Esophagus (tissue), 2 donors: ENCODE data around the gene SLC13A1. TPM values are rescaled to one million over a fixed set of nuclear protein-coding genes. Genes with fewer than 3 reads are reported as not detected.

Source experiments
- H3K27ac ChIP-seq, 2 donors: one replicate each; pipeline ENCODE4 v1.5.1; 2013; ENCODE audit warnings: low read depth in 2 of 2, mild to moderate bottlenecking in 2 of 2, inconsistent platforms in 1 of 2, low read length in 1 of 2, moderate library complexity in 1 of 2
- H3K27me3 ChIP-seq, 2 donors: one replicate each; pipeline ENCODE4 v1.6.1; 2013; ENCODE audit warnings: low read length in 2 of 2, control low read depth in 1 of 2, mild to moderate bottlenecking in 1 of 2; ENCODE audit not compliant: insufficient read depth in 2 of 2, control insufficient read depth in 1 of 2
- H3K36me3 ChIP-seq, 2 donors: one replicate each; pipeline ENCODE4 v1.6.1; 2013; ENCODE audit warnings: low read length in 1 of 2; ENCODE audit not compliant: control insufficient read depth in 2 of 2, insufficient read depth in 2 of 2
- H3K4me1 ChIP-seq, 2 donors: one replicate each; pipeline ENCODE4 v1.6.1; 2013; ENCODE audit warnings: low read length in 1 of 2; ENCODE audit not compliant: control insufficient read depth in 2 of 2, insufficient read depth in 2 of 2
- H3K4me3 ChIP-seq, 2 donors: one replicate each; pipeline ENCODE4 v1.5.1; 2013; ENCODE audit warnings: low read length in 2 of 2, mild to moderate bottlenecking in 2 of 2, low read depth in 1 of 2, moderate library complexity in 1 of 2
- H3K9me3 ChIP-seq, 2 donors: one replicate each; pipeline ENCODE4 v1.6.1; 2013; ENCODE audit warnings: mild to moderate bottlenecking in 2 of 2, low read depth in 1 of 2, low read length in 1 of 2, moderate library complexity in 1 of 2; ENCODE audit not compliant: control insufficient read depth in 2 of 2, insufficient read depth in 1 of 2
- WGBS, 2 donors: extraction: QIAGEN DNeasy Blood & Tissue Kit; methylation state at CpG; one replicate each; pipeline ENCODE4 v1.1.7; 2013; 5-methylcytosine and 5-hydroxymethylcytosine counted together
- polyA plus RNA-seq, 2 donors: library from polyadenylated mRNA; stranded (reverse); fragments of 200-250 nt; gene quantifications; one replicate each; pipeline ENCODE4 v1.2.3, GENCODE V29; 2013
- donor health status: healthy with polysubstance abuse.
- donor health status: Bipolar disorder and iron deficiency.

SLC13A1 gene
- polyA plus RNA-seq, 2 donors: not detected

DNA sequence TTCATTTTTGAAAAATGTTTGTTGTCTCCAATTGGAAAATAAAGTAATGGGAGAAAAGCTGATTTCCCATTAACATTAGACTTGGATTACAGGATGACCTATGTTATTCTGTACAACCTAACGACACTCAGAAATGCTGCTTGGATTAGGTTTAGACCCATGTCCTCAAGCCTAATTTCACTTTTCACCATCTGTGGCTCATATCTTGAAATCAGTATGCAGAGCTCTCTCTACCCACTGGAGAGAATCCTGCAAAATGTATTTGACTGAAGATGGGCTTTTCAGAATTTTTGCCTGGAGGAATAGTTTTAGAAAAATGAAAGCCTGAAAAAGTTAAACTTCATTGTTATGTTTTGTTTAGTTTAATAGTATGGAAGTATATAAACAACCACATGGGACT lies 63.8 kb downstream of the SLC13A1 start:
- Histone ChIP-seq H3K27ac (no peak overlapping the region), H3K4me3 (no peak overlapping the region), H3K36me3 (no peaks in the 10 kb centered on the region), H3K27me3 (no peaks in the 10 kb centered on the region), H3K9me3 (no peaks in the 10 kb centered on the region), H3K4me1 (no peaks in the 10 kb centered on the region)
- 74 to 81% methylated on average over 1 of the region's 1 CpG for WGBS, 2 donors

DNA sequence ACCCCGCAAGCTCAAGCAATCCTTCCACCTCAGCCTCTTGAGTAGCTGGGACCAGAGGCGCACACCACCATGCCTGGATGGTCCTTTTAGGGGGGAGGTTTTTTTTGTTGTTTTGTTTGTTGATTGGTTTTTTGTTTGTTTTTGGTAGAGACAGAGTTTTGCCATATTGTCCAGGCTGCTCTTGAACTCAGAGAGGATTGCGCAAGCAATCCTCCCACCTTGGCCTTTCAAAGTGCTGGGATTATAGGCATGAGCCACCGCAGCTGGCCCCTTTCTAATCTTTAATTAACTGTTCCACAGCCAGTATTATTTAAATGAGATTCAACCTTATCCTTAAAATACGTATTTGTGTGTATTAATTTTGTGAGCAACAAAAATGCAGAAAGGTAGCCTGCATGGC lies 65.8 kb downstream of the SLC13A1 start:
- no peaks in the 10 kb centered on the region for H3K36me3 ChIP-seq
- WGBS, 2 donors: 87 to 89% methylated on average over 5 of the region's 5 CpGs
- no peaks in the 10 kb centered on the region for H3K4me1 ChIP-seq
- no peaks in the 10 kb centered on the region for H3K27me3 ChIP-seq
- no peaks in the 10 kb centered on the region for H3K9me3 ChIP-seq
- no peak overlapping the region for H3K4me3 ChIP-seq
- H3K27ac ChIP-seq: no peak overlapping the region

DNA sequence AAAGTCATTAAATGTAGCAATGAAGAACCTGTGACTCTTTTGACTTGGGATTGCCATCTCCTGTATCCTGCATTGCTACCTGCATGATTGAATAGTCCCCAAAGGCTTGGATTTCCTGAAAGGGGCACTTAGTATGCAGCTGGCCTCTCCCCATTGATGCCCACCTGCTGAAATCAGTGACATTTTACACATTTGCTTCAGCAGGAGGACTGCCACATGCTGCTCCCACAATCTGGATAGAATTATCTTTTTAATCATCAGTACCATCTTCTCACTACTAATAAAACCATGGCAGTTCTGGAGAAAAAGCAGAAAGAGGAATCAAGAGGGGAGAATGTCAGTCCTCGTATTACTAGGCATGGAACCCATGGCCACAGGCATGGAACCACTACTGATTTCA lies 67.8 kb downstream of the SLC13A1 start:
- Histone ChIP-seq H3K4me3 (no peak overlapping the region), H3K27me3 (no peaks in the 10 kb centered on the region), H3K4me1 (no peaks in the 10 kb centered on the region), H3K9me3 (no peaks in the 10 kb centered on the region), H3K36me3 (no peaks in the 10 kb centered on the region), H3K27ac (no peak overlapping the region)
- 74 to 86% methylated on average over 1 of the region's 1 CpG for WGBS, 2 donors

DNA sequence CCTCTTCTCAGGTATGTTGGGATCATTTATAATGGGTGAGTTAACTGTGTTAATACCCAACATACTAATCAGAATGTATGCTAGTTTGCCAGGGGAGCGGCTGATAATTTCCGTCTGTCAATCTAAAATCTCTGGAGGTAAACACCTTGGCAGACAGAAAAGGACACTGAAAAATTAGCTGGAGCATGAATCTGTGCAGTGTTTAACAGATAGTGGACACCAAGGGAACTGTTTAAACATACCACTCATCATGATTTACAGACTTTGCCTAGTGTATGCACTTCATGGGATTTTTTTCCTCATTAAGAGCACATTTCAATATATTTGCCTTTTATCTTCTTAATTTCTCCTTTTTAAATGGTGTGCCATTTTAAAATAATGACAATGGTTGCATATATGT lies 68.2 kb downstream of the SLC13A1 start:
- 27 to 31% methylated on average over 2 of the region's 2 CpGs for WGBS, 2 donors

DNA sequence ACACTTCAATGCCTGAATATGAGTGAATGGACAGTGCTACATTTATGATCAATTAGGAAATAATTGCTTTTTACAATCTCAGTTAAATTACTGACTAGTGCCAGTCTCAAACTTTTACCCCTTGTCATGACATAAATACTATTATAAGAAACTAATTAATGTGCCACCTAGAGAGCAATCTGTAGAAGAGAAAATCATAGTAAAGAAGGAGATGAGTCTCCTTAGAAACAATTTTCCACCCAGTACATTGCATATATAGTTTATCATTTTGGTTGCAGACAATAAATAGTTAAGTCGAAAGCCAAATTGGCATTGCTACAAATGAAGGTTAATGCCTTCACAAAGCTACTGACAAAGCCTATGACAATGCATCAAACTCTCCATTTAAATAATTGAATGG lies 68.6 kb downstream of the SLC13A1 start:
- Histone ChIP-seq H3K27ac (no peak overlapping the region), H3K27me3 (no peaks in the 10 kb centered on the region)
- 66 to 72% methylated on average over 1 of the region's 1 CpG for WGBS, 2 donors

More for the DNA sequence above, 68.2 kb downstream of the SLC13A1 start:
- Histone ChIP-seq H3K4me3 (no peak overlapping the region), H3K4me1 (no peaks in the 10 kb centered on the region), H3K27me3 (no peaks in the 10 kb centered on the region), H3K27ac (no peak overlapping the region), H3K36me3 (no peaks in the 10 kb centered on the region), H3K9me3 (no peaks in the 10 kb centered on the region)

DNA sequence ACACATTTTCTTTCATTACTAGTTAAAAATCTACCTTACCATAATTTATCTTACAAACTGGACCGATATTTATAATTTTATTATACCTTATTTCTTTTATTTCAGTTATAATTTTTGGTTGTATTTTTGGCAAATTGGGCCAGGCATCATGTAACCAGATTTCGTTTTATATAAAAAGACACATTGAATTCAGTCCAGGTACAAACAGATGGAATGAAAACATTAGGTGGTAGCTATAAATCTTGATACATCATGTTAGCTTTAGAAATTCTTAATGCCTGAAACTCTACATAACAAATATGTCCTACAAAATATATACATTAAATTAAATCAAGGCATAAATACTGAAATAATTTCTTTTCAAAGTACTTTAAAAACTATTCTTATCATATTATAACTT lies 73.1 kb downstream of the SLC13A1 start:
- 52 to 64% methylated on average over 2 of the region's 2 CpGs for WGBS, 2 donors
- Histone ChIP-seq H3K4me1 (no peaks in the 10 kb centered on the region), H3K4me3 (no peak overlapping the region), H3K36me3 (no peaks in the 10 kb centered on the region), H3K27ac (no peak overlapping the region), H3K27me3 (no peaks in the 10 kb centered on the region), H3K9me3 (no peaks in the 10 kb centered on the region)

More for the DNA sequence above, 68.6 kb downstream of the SLC13A1 start:
- Histone ChIP-seq H3K4me3 (no peak overlapping the region), H3K36me3 (no peaks in the 10 kb centered on the region), H3K9me3 (no peaks in the 10 kb centered on the region), H3K4me1 (no peaks in the 10 kb centered on the region)

DNA sequence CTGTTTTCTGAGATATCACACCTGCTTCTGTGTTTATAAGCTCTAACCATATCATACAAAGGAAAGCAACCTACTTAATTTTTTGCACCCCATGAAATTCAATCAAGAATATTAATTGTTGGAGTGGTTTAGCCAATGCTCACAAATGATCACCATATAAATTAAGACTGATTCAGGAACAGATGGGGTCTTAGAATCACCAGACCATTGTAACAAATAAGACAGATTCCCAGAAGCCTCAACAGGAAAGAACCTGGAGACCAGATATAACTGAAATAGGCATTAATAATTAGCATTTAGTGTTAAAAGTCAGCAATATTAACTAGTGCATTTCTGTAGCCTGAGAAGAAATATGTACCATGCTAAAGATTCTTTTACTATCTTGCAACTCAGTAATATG lies 73.6 kb downstream of the SLC13A1 start:
- Histone ChIP-seq H3K27me3 (no peaks in the 10 kb centered on the region), H3K4me1 (no peaks in the 10 kb centered on the region), H3K9me3 (no peaks in the 10 kb centered on the region), H3K4me3 (no peak overlapping the region), H3K27ac (no peak overlapping the region), H3K36me3 (no peaks in the 10 kb centered on the region)

DNA sequence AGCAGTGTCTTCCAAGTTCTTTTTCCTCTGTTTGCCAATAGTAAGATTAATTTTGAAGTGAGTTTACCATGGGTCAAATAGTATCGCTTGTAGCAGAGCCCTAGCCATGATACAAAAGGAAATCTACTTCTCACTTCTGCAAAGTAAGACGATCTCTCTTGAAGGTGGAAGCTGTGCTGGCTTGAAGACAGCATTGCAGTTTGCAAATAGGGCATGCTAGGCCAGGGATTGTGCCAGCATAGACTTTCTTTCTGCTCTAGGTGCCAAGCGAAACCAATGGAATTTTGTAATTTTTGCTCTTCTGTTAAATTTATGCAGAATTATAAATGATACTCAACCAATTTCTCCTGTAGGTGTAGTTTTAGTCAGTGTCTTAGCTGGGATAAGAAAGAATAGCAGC lies 74.5 kb downstream of the SLC13A1 start:
- 62 to 69% methylated on average over 3 of the region's 3 CpGs for WGBS, 2 donors
- H3K27me3 ChIP-seq: no peaks in the 10 kb centered on the region
- H3K4me1 ChIP-seq: no peaks in the 10 kb centered on the region
- H3K9me3 ChIP-seq: no peaks in the 10 kb centered on the region
- H3K27ac ChIP-seq: no peak overlapping the region
- H3K36me3 ChIP-seq: no peaks in the 10 kb centered on the region
- H3K4me3 ChIP-seq: no peak overlapping the region

DNA sequence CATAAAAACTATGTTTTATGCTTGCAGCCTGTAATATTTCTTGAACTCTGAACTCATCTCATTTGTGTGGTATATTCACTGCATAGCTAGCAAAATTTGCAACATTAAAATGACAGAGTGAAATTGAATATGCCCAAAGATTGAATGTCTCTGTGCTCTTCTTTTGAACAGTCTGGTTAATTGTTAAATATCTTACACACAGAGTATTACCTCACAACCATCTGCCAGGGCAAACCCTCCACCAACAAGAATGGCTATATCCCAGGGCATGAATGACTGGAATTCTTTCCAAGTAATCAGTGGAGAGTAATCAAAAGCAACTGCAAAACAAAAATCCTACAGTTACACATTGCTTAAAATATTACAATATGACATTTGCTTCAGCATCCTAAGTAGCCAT lies 76.9 kb downstream of the SLC13A1 start:
- H3K27me3 ChIP-seq: no peaks in the 10 kb centered on the region
- H3K36me3 ChIP-seq: no peaks in the 10 kb centered on the region
- no peak overlapping the region for H3K27ac ChIP-seq
- no peak overlapping the region for H3K4me3 ChIP-seq
- no peaks in the 10 kb centered on the region for H3K9me3 ChIP-seq
- no peaks in the 10 kb centered on the region for H3K4me1 ChIP-seq

DNA sequence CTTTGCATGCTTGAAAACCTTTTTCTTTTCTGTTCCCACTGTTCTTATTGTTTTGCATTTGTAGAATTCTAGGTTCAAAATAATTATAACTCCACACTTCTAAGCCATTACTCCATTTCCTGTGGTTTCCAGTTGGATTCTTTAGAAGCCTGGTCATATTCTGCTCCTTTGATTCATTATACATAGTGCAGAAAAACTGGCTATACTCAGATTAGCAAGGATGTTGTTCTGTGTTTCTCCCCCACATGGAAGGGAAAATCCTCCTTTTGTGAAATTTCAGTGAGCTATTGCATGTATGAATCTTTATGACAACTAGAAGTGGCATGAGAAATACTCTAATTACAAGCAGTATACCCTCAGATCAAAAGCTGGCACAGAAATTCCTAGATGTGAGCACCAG lies 79.5 kb downstream of the SLC13A1 start:
- Histone ChIP-seq H3K9me3 (no peaks in the 10 kb centered on the region), H3K4me3 (no peak overlapping the region), H3K36me3 (no peaks in the 10 kb centered on the region), H3K27ac (no peak overlapping the region), H3K27me3 (no peaks in the 10 kb centered on the region), H3K4me1 (no peaks in the 10 kb centered on the region)
